Endothelial cell of umbilical vein (primary cell): ENCODE results near the gene KAZN.

Experiments used
- CTCF ChIP-seq, 2 donors: IDR thresholded peaks; 1 replicate in 1 of 2; 2 replicates in 1 of 2; pipeline ENCODE4 v1.5.1; 2011; ENCODE audit warnings: low read length in 2 of 2, mild to moderate bottlenecking in 2 of 2, moderate library complexity in 2 of 2, control low read depth in 1 of 2, inconsistent platforms in 1 of 2, low read depth in 1 of 2; ENCODE audit not compliant: insufficient read depth in 1 of 2; ENCODE audit errors: extremely low read depth in 1 of 2
- EZH2 ChIP-seq: IDR thresholded peaks from 2 replicates; pipeline ENCODE4 v1.6.1; 2012; ENCODE audit warnings: borderline replicate concordance, low read depth, mild to moderate bottlenecking, moderate library complexity, low read length, inconsistent platforms; ENCODE audit not compliant: severe bottlenecking
- FOS ChIP-seq: IDR thresholded peaks from 2 replicates; pipeline ENCODE4 v1.6.1; 2011; ENCODE audit warnings: mild to moderate bottlenecking, low read length, moderate library complexity, borderline replicate concordance; ENCODE audit not compliant: insufficient read depth
- GATA2 ChIP-seq: IDR thresholded peaks from 2 replicates; pipeline ENCODE4 v1.7.0; 2011; ENCODE audit warnings: low read depth, mild to moderate bottlenecking, moderate library complexity, mixed read lengths, low read length; ENCODE audit not compliant: insufficient read length, insufficient read depth
- MAX ChIP-seq: IDR thresholded peaks from 2 replicates; pipeline ENCODE4 v1.6.1; 2011; ENCODE audit not compliant: insufficient read depth, insufficient read length
- MYC ChIP-seq: IDR thresholded peaks from one replicate; pipeline ENCODE4 v1.6.1; 2011; ENCODE audit warnings: mild to moderate bottlenecking, low read depth, low read length
- POLR2A ChIP-seq: IDR thresholded peaks from 2 replicates; pipeline ENCODE4 v1.6.1; 2012; ENCODE audit warnings: low read depth, mild to moderate bottlenecking, control low read depth, low read length
- POLR2AphosphoS5 ChIP-seq: IDR thresholded peaks from 2 replicates; pipeline ENCODE4 v1.6.1; 2012; ENCODE audit warnings: low read depth, mild to moderate bottlenecking, control low read depth, low read length, moderate library complexity; ENCODE audit not compliant: insufficient read depth

- TF ChIP-seq EZH2 = no peak
- no peak for TF ChIP-seq CTCF (IDR thresholded peaks at IDR 0.05; ENCODE audit: extremely low read depth in 1 of 2, insufficient read depth in 1 of 2, low read depth in 1 of 2, low read length in 2 of 2)
- TF ChIP-seq POLR2A = no peak
- TF ChIP-seq POLR2AphosphoS5 = no peak
- no peak for TF ChIP-seq MYC
- no peak for TF ChIP-seq MAX
- TF ChIP-seq GATA2 = no peak
- TF ChIP-seq FOS = no peak
Observed at GRCh38 chr1:14897080-14897449, 298.6 kb downstream of the KAZN start.
